Raji (cell line): ENCODE results near the gene KLF2.

Source experiments
- POLR2A ChIP-seq: IDR thresholded peaks from 2 replicates; pipeline ENCODE4 v1.6.1; 2011; ENCODE audit warnings: low read depth, low read length, control low read depth; ENCODE audit not compliant: insufficient read depth

The KLF2 gene

DNA sequence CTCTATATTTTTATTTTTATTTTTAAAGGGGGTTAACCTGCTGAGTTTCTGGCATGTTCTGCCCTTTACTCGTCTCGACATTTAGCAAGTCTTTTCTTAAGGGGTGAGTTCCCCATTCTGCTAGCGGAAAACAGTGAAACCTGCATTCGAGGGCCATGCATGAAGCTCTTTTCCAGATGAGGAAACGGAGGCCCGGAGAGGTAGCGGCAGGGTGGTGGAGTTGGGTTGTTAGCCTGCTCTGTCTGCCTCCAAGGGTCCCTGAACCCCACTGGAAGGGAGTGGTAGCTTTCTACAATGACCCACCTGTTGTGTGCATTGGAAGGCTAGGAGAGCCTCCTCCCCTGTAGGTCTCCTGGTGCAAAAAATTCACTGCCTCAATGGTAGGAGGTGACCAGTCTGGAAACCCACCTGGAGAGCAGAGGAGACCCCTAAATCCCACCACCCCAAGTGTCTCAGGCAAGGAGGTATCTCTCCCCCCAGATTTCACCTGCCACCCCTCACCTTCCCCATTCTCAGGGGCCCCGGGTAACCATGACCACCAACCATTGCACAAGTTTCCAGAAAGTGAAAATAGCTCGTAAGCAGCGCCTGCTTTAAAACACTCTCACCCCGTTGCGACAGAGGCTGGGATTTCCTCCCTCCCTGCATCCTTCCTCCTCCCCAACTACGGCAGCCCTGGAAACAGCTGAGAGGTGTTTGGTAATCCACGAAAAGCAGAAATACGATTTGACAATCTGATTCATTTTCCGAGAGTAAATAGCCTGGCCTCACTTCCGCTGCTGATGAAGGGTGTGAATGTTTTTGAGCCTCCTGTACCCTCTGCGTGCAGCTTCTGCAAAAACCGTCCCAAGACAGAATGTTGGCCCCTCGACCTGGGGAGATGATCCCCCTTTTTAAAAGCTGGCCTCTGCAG is 3.5 kb downstream of the KLF2 start:
- no peak for TF ChIP-seq POLR2A

GRCh38 chr19:16328824-16329482 is 4.3 kb downstream of the KLF2 start:
- TF ChIP-seq POLR2A = no peak

DNA sequence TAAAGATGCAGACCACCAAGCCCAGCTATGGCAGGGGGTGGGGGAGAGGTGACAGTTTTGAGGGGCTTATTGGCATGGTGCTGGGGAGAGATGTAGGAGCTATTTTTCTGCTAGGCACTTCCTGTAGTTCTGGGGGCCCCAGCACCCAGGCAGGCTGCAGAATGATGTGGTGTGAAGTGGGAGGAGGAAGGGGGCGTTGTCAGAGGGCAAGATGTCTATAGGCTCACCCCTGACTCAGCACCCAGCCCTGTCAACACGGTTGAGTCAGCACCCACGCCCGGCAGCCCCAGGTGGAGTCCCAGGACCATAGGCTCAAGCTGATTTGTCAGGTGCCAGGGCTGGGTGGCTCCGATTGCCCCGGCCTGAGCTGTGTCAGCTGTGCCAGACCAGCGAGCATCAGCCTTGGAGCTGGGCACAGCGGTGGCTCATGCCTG is 5.8 kb downstream of the KLF2 start:
- TF ChIP-seq POLR2A = no peak

- TF ChIP-seq POLR2A = no peak
Measured at GRCh38 chr19:16330806-16331690, 6.4 kb downstream of the KLF2 start.

- TF ChIP-seq POLR2A = no peak
Measured at GRCh38 chr19:16333001-16333586, 8.5 kb downstream of the KLF2 start.

DNA sequence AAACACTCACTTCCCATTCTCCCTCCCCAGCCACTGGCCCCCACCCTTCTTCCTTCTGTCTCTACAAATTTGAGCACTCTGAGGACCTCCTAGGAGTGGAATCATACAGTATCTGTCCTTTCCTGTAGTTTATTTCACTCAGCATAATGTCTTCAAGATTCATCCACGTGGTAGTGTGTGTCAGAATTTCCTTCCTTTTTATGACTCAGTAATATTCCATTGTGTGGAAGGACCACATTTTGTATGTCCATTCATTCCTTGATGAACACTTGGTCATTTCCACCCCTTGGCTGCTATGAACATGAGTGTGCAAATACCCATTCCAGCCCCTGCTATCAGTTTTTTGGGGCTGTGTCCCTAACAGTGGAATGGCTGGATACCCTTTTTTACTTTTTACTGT is 9.8 kb downstream of the KLF2 start:
- TF ChIP-seq POLR2A = no peak

DNA sequence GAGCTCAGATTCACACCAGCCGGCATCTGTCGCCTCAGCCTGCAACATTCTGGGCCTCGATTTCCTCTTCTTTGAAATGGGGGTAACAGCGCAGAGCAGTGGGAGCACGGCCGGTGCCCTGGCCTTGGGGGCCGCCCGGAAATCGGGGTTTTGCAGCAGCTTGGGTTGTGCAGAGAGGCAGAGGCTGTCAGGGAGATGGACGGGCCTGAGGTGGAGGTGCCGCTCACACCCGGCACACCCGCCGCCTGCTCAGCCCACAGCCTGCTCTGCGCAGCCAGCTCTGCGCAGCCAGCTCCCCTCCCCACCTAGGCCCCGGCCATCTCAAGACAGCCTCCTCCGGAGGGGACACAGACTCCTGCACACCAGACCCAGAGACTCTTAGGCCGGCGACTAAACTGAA is 10.6 kb downstream of the KLF2 start:
- no peak for TF ChIP-seq POLR2A

DNA sequence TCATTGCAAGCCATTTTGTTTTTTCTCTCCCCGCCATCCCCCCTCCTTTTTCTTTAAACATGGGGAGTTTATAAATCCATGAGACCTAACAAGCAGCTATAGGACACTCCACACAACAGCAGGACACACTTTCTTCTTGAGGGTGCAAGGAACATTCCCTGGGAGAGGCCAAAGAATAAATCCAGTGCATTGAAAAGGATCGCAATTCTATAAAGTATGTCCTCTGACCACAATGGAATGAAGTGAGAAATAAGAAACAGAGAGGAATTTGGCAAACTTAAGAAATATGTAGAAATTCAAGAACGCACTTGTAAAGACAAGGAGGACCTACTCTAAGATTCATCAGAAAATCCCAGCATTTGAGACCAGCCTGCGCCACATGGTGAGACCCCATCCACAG is 11.9 kb downstream of the KLF2 start:
- no peak for TF ChIP-seq POLR2A

DNA sequence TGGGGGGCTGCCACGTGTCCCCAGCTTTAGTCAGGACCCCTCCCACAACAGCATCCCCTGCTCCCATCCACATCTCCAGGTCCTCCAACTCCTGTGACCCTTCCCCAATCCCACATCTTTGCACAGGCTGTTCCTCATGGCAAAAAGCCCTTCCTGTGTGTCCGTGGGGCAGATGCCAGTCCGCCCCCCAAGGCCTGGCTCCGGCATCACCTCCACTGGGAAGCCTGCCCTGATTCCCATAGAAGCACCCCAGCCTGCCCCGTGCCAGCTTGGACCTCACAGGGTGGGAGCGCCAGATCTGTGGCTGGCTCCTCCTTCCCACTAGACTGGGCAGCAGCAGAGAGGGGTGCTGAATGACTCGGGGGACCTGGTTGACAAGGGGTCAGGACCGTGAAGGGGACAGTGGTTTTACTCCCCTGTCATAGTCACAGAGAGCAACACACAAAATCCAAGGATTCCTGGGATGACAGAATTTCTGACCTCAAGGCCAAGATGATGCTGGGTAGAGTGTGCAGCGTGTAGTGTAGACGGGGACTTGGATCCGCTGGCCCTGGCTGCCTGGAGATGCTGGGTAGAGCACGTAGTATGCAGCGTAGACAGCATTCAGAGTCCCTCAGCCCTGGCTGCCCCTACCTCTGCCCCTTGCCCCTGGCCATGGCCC is 13.3 kb downstream of the KLF2 start:
- TF ChIP-seq POLR2A = no peak

GRCh38 chr19:16338470-16339360 is 14.1 kb downstream of the KLF2 start:
- TF ChIP-seq POLR2A = no peak

DNA sequence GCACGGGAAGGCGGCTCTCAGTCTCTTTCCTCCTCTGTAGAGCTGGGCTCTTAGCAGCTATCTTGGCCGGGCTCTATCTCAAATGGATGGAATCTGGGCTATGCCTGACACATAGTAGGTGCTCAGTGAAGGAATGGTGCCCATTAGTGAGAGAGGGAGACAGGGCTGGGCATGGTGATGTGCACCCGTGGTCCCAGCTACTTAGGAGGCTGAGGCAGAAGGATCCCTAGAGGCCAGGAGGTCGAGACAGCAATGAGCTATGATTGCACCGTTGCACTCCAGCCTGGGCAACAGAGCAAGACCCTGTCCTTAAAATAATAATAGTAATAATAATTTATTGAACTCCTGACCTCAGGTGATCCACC is 14.7 kb downstream of the KLF2 start:
- no peak for TF ChIP-seq POLR2A

DNA sequence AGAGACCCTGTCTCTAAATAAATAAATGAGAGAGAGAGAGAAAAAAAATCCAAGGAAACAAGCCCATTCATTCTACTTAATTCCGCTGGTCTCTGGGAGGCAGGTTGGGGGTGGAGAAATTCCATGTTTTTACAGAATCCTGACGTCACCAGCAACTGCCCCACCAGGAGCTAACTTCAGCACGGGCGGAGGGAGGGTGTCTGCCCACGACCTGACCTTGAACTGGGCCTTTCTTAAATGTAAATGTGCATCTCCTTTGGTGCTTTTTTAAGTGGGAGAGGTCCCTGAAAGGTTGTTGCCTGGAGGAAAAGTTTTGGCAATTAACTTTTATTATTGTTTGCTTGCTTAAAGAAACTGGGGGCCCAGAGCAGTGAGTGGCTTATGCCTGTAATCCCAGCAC is 15.5 kb downstream of the KLF2 start:
- no peak for TF ChIP-seq POLR2A

GRCh38 chr19:16340654-16341053 is 16.0 kb downstream of the KLF2 start:
- no peak for TF ChIP-seq POLR2A
